ENCODE data around the gene PCSK9. TPM values are rescaled to one million over a fixed set of nuclear protein-coding genes. Genes with fewer than 3 reads are reported as not detected.

Gene PCSK9
- total and polyA plus RNA-seq, 4 donors, result 10.8 to 112 (median 58.5) TPM

DNA sequence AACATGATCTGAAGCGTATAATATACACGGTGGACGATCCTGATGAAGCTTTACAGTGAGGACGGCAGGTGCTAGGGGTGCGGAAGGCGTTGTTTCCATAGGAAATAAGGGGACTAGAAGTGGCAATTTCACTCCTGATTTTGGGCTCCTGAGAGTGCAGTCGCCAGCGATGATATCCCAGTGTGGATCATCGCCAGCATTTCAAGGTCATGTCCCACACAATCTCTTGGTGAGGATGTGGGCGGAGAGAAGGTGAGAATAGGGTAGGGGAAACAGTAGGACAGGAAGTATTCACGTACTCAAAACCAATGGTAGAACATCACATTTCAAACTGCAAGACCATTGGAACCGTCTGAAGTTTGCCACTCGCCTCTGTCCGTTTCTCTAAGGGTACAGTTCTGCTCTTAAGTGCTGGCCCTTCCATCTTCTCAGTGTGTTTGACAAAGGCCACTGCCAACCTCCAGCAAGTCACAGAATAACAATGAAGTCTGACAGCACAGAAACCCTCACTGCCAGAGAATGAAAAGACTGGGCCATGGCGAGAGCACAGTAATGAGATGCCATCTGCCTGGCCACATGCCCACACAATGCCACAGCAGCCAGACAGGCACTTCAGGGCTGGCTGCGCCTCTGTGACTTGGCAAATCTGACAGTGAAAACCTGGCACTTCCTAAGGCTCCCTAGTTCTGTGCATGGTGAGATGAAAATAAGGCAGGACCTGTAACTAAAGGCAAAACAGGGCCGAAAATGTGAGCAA is 27.9 kb downstream of the PCSK9 start:
- TF ChIP-seq GABPA (IDR thresholded peaks at IDR 0.05 in 1 of 2, conservative IDR thresholded peaks at IDR 0.05 in 1 of 2), result no peak
- no peak for TF ChIP-seq HNF4A (conservative IDR thresholded peaks at IDR 0.05)
- TF ChIP-seq FOXA2 (IDR thresholded peaks at IDR 0.05), result no peak
- no peak for TF ChIP-seq JUND (IDR thresholded peaks at IDR 0.05)
- TF ChIP-seq, protein P1, sequence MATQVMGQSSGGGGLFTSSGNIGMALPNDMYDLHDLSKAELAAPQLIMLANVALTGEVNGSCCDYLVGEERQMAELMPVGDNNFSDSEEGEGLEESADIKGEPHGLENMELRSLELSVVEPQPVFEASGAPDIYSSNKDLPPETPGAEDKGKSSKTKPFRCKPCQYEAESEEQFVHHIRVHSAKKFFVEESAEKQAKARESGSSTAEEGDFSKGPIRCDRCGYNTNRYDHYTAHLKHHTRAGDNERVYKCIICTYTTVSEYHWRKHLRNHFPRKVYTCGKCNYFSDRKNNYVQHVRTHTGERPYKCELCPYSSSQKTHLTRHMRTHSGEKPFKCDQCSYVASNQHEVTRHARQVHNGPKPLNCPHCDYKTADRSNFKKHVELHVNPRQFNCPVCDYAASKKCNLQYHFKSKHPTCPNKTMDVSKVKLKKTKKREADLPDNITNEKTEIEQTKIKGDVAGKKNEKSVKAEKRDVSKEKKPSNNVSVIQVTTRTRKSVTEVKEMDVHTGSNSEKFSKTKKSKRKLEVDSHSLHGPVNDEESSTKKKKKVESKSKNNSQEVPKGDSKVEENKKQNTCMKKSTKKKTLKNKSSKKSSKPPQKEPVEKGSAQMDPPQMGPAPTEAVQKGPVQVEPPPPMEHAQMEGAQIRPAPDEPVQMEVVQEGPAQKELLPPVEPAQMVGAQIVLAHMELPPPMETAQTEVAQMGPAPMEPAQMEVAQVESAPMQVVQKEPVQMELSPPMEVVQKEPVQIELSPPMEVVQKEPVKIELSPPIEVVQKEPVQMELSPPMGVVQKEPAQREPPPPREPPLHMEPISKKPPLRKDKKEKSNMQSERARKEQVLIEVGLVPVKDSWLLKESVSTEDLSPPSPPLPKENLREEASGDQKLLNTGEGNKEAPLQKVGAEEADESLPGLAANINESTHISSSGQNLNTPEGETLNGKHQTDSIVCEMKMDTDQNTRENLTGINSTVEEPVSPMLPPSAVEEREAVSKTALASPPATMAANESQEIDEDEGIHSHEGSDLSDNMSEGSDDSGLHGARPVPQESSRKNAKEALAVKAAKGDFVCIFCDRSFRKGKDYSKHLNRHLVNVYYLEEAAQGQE (IDR thresholded peaks at IDR 0.05), result no peak
- TF ChIP-seq EGR1 (IDR thresholded peaks at IDR 0.05; ENCODE audit: low read depth in 2 of 2), result no peak
- TF ChIP-seq, protein P2, sequence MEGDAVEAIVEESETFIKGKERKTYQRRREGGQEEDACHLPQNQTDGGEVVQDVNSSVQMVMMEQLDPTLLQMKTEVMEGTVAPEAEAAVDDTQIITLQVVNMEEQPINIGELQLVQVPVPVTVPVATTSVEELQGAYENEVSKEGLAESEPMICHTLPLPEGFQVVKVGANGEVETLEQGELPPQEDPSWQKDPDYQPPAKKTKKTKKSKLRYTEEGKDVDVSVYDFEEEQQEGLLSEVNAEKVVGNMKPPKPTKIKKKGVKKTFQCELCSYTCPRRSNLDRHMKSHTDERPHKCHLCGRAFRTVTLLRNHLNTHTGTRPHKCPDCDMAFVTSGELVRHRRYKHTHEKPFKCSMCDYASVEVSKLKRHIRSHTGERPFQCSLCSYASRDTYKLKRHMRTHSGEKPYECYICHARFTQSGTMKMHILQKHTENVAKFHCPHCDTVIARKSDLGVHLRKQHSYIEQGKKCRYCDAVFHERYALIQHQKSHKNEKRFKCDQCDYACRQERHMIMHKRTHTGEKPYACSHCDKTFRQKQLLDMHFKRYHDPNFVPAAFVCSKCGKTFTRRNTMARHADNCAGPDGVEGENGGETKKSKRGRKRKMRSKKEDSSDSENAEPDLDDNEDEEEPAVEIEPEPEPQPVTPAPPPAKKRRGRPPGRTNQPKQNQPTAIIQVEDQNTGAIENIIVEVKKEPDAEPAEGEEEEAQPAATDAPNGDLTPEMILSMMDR (IDR thresholded peaks at IDR 0.05; ENCODE audit: low read depth, low read length, missing input control), result no peak
- TF ChIP-seq RXRA (IDR thresholded peaks at IDR 0.05), result no peak
- TF ChIP-seq HNF4G (IDR thresholded peaks at IDR 0.05), result no peak
- no peak for TF ChIP-seq ATF3 (IDR thresholded peaks at IDR 0.05)
- TF ChIP-seq NR2F2 (IDR thresholded peaks at IDR 0.05), result no peak
- TF ChIP-seq TAF1 (conservative IDR thresholded peaks at IDR 0.05), result no peak
- no peak for TF ChIP-seq ZBTB33 (IDR thresholded peaks at IDR 0.05)
- TF ChIP-seq SP1 (IDR thresholded peaks at IDR 0.05), result no peak
- no peak overlapping the region for H3K4me3 ChIP-seq (ENCODE audit: low read depth in 1 of 3, low read length in 3 of 3)
- no peak for DNase-seq (ENCODE audit: low spot score)
- H3K9me3 ChIP-seq (ENCODE audit: control insufficient read depth in 4 of 4, low read length in 3 of 4), result no peaks in the 10 kb centered on the region
- no peak overlapping the region for H3K9ac ChIP-seq (ENCODE audit: low read depth in 1 of 2, low read length in 2 of 2)
- H3K4me1 ChIP-seq (ENCODE audit: control insufficient read depth in 4 of 4, insufficient read depth in 4 of 4, low read length in 3 of 4), result peaks cover 18 to 69% (median 40%) of the 10 kb centered on the region in 4 donors
- H3K27ac ChIP-seq (ENCODE audit: low read depth in 1 of 2, low read length in 2 of 2), result no peak overlapping the region
- H3K27me3 ChIP-seq (ENCODE audit: control insufficient read depth in 4 of 4, insufficient read depth in 4 of 4, low read length in 3 of 4), result no peaks in the 10 kb centered on the region
- peaks cover 3 to 34% (median 27%) of the 10 kb centered on the region in 4 donors for H3K36me3 ChIP-seq (ENCODE audit: control insufficient read depth in 4 of 4, insufficient read depth in 3 of 4, low read depth in 1 of 4, low read length in 3 of 4)
- WGBS, result 76% methylated on average over 17 of the region's 17 CpGs

GRCh38 chr1:55067914-55068313 is 28.6 kb downstream of the PCSK9 start:
- Histone ChIP-seq H3K9me3 (ENCODE audit: control insufficient read depth in 4 of 4, low read length in 3 of 4) (no peaks in the 10 kb centered on the region), H3K27me3 (ENCODE audit: control insufficient read depth in 4 of 4, insufficient read depth in 4 of 4, low read length in 3 of 4) (no peaks in the 10 kb centered on the region), H3K36me3 (ENCODE audit: control insufficient read depth in 4 of 4, insufficient read depth in 3 of 4, low read depth in 1 of 4, low read length in 3 of 4) (peaks cover 3 to 37% (median 33%) of the 10 kb centered on the region in 4 donors), H3K4me1 (ENCODE audit: control insufficient read depth in 4 of 4, insufficient read depth in 4 of 4, low read length in 3 of 4) (peaks cover 14 to 66% (median 36%) of the 10 kb centered on the region in 4 donors), H3K4me3 (ENCODE audit: low read depth in 1 of 3, low read length in 3 of 3) (no peak overlapping the region), H3K27ac (ENCODE audit: low read depth in 1 of 2, low read length in 2 of 2) (no peak overlapping the region), H3K9ac (ENCODE audit: low read depth in 1 of 2, low read length in 2 of 2) (no peak overlapping the region)
- DNase-seq (ENCODE audit: low spot score), result no peak
- 68% methylated on average over 1 of the region's 1 CpG for WGBS
- TF ChIP-seq ZBTB33 (IDR thresholded peaks at IDR 0.05) (no peak), GABPA (IDR thresholded peaks at IDR 0.05 in 1 of 2, conservative IDR thresholded peaks at IDR 0.05 in 1 of 2) (no peak), RXRA (IDR thresholded peaks at IDR 0.05) (no peak), NR2F2 (IDR thresholded peaks at IDR 0.05) (no peak), MAX (IDR thresholded peaks at IDR 0.05) (no peak), EGR1 (IDR thresholded peaks at IDR 0.05; ENCODE audit: low read depth in 2 of 2) (no peak), HNF4A (conservative IDR thresholded peaks at IDR 0.05) (no peak), HNF4G (IDR thresholded peaks at IDR 0.05) (no peak), JUND (IDR thresholded peaks at IDR 0.05) (no peak), SP1 (IDR thresholded peaks at IDR 0.05) (no peak), RAD21 (IDR thresholded peaks at IDR 0.05) (no peak)
- TF ChIP-seq, protein P1 (IDR thresholded peaks at IDR 0.05), result no peak

Measured in liver (tissue), 9 donors.